Measurements from ENCODE around the gene ARHGAP19. TPM values are rescaled to one million over a fixed set of nuclear protein-coding genes. Genes with fewer than 3 reads are reported as not detected.

ARHGAP19 gene
- 1 to 10 TPM; 2.6 to 7.3 TPM for total RNA-seq

- no peaks in the 10 kb centered on the region for H3K9me3 ChIP-seq
- intact Hi-C loops (cut with DNase I): no loop called here
- DNase-seq: peak; percentile 96 to 99 (median 96)
Observed at GRCh38 chr10:97292097-97292861, at the start of gene ARHGAP19. Gene ARHGAP19, minus strand, starts transcription at chr10:97292637. Its CDS starts 10 bp downstream, at chr10:97292627.

DNA sequence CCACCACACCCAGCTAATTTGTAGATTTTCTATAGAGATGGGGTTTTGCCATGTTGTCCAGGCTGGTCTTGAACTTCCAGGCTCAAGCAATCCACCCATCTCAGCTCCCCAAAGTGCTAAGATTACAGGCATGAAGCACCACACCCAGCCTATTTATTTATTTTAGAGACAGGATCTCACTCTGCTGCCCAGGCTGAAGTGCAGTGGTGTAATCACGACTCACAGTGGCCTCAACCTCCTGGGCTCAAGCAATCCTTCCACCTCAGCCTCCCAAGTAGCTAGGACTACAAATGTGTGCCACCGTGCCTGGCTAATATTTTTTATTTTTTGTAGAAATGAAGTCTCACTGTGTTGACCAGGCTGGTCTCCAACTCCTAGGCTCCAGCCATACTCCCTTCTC is 49.0 kb upstream of the ARHGAP19 start:
- ATAC-seq (no peak), DNase-seq (no peak)
- Histone ChIP-seq H3K27me3 (no peaks in the 10 kb centered on the region), H3K4me1 (peaks cover 26% of the 10 kb centered on the region), H3K9me3 (no peaks in the 10 kb centered on the region), H3K27ac (no peak overlapping the region), H3K36me3 (replicated peaks in 1 of 2; ENCODE audit: insufficient read depth in 1 of 2, low read depth in 2 of 2) (no peaks in the 10 kb centered on the region), H3K4me3 (no peak overlapping the region)
- intact Hi-C loops (cut with DNase I): no loop called here
- WGBS, 2 donors: 57 to 82% methylated on average over 2 of the region's 2 CpGs
- TF ChIP-seq POLR2A (IDR thresholded peaks at IDR 0.05): no peak
- TF ChIP-seq, protein P1, sequence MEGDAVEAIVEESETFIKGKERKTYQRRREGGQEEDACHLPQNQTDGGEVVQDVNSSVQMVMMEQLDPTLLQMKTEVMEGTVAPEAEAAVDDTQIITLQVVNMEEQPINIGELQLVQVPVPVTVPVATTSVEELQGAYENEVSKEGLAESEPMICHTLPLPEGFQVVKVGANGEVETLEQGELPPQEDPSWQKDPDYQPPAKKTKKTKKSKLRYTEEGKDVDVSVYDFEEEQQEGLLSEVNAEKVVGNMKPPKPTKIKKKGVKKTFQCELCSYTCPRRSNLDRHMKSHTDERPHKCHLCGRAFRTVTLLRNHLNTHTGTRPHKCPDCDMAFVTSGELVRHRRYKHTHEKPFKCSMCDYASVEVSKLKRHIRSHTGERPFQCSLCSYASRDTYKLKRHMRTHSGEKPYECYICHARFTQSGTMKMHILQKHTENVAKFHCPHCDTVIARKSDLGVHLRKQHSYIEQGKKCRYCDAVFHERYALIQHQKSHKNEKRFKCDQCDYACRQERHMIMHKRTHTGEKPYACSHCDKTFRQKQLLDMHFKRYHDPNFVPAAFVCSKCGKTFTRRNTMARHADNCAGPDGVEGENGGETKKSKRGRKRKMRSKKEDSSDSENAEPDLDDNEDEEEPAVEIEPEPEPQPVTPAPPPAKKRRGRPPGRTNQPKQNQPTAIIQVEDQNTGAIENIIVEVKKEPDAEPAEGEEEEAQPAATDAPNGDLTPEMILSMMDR (IDR thresholded peaks at IDR 0.05): no peak

More at GRCh38 chr10:97292097-97292861, at the start of gene ARHGAP19:
- no peaks in the 10 kb centered on the region for H3K36me3 ChIP-seq (replicated peaks in 1 of 2; ENCODE audit: insufficient read depth in 1 of 2, low read depth in 2 of 2)
- peak; percentile 64 to 93 (median 87) for TF ChIP-seq POLR2A (IDR thresholded peaks at IDR 0.05)
- TF ChIP-seq, protein P1 (IDR thresholded peaks at IDR 0.05): peak in 2 of 7 experiments; percentile 13 to 29
- peak within 1 kb of the TSS; percentile 83 to 96 (median 91) for H3K27ac ChIP-seq
- peak; percentile 98 for ATAC-seq
- 0 to 1% methylated on average over 24 to 55 of the region's 55 CpGs for WGBS, 2 donors
- peak within 1 kb of the TSS; percentile 51 to 71 for H3K4me3 ChIP-seq
- H3K27me3 ChIP-seq: no peaks in the 10 kb centered on the region
- peaks cover 8% of the 10 kb centered on the region for H3K4me1 ChIP-seq

- Histone ChIP-seq H3K27me3 (no peaks in the 10 kb centered on the region), H3K27ac (peak overlapping the region in 1 of 4 donors; percentile 69), H3K36me3 (replicated peaks in 1 of 2; ENCODE audit: insufficient read depth in 1 of 2, low read depth in 2 of 2) (no peaks in the 10 kb centered on the region), H3K9me3 (no peaks in the 10 kb centered on the region), H3K4me3 (no peak overlapping the region), H3K4me1 (peaks cover 38% of the 10 kb centered on the region)
- 48 to 58% methylated on average over 5 of the region's 5 CpGs for WGBS, 2 donors
- TF ChIP-seq POLR2A (IDR thresholded peaks at IDR 0.05): no peak
- TF ChIP-seq, protein P1 (IDR thresholded peaks at IDR 0.05): no peak
- intact Hi-C loops (cut with DNase I): no loop called here
- DNase-seq (no peak), ATAC-seq (no peak)
Observed at GRCh38 chr10:97338041-97338440, 45.6 kb upstream of the ARHGAP19 start.

DNA sequence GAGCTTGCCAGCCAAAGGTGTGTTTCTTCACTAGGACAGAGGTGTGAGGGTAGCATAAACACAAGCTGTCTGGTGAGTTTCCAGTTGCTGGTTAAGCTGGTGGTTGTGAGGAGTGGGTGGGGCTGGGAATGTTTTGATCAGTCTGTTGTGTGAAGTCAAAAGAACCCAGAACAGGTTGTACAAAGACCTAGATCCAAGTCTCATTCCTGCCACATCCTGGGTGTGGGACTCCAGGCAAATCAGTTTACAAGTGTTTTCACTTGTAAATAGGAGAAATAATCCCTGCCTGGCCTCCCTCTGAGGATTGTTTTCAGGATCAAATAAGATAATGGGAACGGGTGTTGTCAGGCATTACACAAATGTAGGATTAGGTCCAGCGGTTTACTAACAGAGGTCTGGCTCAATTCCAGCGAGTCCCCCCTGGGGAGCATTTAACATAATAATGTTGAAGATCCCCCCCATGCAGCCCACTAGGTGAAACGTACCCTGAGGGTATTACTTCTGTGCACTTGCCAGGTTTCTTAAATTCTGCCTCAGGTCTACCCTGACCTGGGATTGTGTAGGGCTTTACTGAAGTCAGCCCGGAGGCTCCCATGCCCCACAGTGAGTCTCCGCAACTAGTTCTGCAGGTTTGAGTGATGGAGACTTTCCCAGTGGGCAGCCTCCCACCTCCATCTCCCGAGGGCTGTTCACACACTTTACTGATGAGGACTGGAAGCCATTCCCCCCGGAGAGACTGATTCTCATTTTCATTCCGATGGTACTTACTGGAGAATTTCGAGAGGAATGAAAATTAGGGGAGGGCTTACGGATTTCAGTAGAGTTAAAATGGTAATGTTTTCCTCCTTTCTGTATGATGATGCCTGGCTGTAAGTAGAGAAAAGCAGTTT is 44.8 kb upstream of the ARHGAP19 start:
- DNase-seq: peak; percentile 61 to 81 (median 68)
- H3K27ac ChIP-seq: peak overlapping the region; percentile 59 to 77 (median 68)
- 16% methylated on average over 8 to 11 of the region's 11 CpGs for WGBS, 2 donors
- no peaks in the 10 kb centered on the region for H3K9me3 ChIP-seq
- peaks cover 35% of the 10 kb centered on the region for H3K4me1 ChIP-seq
- no peak overlapping the region for H3K4me3 ChIP-seq
- peak; percentile 20 for ATAC-seq
- intact Hi-C loops (cut with DNase I): no loop called here
- H3K27me3 ChIP-seq: no peaks in the 10 kb centered on the region
- no peaks in the 10 kb centered on the region for H3K36me3 ChIP-seq (replicated peaks in 1 of 2; ENCODE audit: insufficient read depth in 1 of 2, low read depth in 2 of 2)
- TF ChIP-seq POLR2A (IDR thresholded peaks at IDR 0.05): peak in 1 of 3 donors; percentile 26
- TF ChIP-seq, protein P1 (IDR thresholded peaks at IDR 0.05): no peak
